HG03196 (cell line): ENCODE results near the gene GDAP1L1.

Experiments
- ATAC-seq: cut with Tn5 transposase; IDR thresholded peaks from one replicate; pipeline ENCODE4 v1.9.1; 2021; ENCODE audit not compliant: unreplicated experiment

GDAP1L1 gene

DNA sequence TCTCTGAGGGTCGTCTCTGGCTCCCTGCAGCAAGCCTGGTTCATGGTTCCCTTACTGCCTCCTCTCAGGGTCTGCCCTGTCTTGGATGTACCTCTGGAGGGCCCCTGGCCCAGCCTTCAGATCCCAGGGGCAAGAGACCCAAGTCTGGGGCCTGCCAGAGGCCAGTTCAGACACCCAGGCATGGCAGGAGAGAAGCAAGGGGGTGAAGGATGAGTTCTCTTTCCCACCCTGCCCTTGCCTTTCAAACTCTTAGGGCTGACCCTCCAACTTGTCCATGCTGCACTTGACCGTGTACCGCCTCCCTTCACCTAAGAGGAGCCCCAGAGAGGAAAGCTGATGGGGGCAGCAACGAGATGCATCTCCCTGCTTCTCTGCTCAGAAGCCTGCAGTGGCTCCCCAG is 4.2 kb downstream of the GDAP1L1 start:
- ATAC-seq = no peak

DNA sequence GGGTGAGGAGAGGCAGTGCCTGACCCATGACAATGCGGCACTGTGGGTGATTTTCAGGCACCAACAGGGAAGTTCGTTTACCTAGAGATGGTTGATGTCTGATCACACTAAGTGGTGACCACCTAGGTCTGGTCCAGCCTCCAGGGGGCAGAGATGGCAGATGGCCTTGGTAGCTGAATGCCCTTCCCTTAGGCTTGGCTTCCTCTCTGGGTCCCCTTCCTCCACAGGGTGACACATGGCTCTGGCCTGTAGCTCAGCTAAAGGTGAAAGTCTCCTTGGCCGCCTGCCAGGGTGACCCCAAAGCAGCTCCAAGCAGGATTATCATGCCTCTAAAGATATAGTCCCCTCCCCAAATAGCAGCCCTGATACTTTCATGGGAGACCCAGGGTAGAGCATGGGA is 6.4 kb downstream of the GDAP1L1 start:
- ATAC-seq = no peak

DNA sequence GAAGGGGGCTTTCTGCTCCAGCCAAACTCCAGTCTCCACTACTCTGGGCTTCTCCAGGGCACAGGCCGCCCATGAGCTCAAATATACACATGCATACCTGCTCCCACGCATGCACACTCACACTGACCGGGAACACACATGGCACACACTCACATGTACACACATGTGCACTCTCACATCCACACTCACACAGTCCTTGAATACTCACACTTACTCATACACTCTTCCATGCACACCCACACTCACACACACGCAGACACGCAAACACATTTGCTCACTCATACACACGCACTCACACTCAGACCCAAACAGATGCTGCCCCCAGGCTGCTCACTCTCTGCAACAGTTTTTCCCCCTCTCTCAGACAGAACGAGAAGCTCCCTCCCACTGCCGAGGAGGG is 7.0 kb downstream of the GDAP1L1 start:
- no peak for ATAC-seq

GRCh38 chr20:44255942-44256341 is 8.8 kb downstream of the GDAP1L1 start:
- no peak for ATAC-seq

- ATAC-seq = no peak
Observed at GRCh38 chr20:44256961-44257360, 9.9 kb downstream of the GDAP1L1 start.

DNA sequence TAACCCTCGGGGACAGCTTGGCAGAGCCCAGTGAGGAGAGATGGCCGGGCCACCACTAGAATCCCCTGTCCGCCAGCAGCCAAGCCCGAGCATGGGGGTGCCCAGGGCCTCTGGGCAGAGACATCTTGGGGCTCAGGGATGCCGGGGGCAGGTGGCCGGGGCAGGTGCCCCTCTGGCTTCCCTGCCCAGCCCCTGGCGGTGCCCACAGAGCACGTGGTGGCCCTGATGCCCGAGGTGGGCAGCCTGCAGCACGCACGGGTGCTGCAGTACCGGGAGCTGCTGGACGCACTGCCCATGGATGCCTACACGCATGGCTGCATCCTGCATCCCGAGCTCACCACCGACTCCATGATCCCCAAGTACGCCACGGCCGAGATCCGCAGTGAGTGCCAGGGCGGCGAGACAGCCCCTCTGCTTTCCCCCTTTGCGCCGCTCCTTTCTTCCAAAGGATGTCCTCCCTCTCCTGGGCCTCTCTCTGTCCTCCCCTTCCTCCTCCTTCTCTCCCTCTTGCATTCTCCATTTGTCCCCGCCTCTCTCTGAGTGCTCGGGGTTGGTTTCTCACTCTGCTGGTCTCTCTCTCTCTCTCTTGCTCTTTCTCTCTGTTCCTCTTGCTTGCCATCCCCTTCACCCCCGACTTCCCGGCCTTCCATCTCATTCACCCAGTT is 11.2 kb downstream of the GDAP1L1 start:
- no peak for ATAC-seq

GRCh38 chr20:44264287-44264686 is 17.2 kb downstream of the GDAP1L1 start:
- no peak for ATAC-seq

DNA sequence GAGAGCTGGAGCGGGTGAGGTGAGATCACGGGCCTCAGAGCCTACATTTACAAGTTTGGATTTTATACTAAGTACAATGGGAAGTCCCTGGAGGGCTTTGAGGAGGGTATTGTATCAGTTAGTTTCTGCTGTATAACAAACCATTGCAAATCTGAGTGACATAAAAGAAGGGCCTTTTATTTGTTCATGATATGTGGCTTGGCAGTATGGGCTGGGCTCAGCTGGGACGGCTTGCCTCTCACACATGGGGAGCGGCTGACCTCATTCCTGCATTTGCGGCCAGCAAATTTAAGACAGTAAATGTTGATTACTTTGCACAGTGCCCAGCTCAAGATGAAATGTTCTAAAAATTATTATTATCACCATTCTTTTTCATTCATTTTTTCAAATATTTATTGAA is 21.7 kb downstream of the GDAP1L1 start:
- ATAC-seq = no peak

- ATAC-seq = no peak
Observed at GRCh38 chr20:44271915-44272663, 25.0 kb downstream of the GDAP1L1 start.

GRCh38 chr20:44273231-44274215 is 26.4 kb downstream of the GDAP1L1 start:
- no peak for ATAC-seq

- no peak for ATAC-seq
Observed at GRCh38 chr20:44274303-44275017, 27.4 kb downstream of the GDAP1L1 start.

GRCh38 chr20:44279228-44279627 is 32.1 kb downstream of the GDAP1L1 start:
- ATAC-seq = no peak

- ATAC-seq = no peak
Observed at GRCh38 chr20:44280387-44280786, 33.3 kb downstream of the GDAP1L1 start.

DNA sequence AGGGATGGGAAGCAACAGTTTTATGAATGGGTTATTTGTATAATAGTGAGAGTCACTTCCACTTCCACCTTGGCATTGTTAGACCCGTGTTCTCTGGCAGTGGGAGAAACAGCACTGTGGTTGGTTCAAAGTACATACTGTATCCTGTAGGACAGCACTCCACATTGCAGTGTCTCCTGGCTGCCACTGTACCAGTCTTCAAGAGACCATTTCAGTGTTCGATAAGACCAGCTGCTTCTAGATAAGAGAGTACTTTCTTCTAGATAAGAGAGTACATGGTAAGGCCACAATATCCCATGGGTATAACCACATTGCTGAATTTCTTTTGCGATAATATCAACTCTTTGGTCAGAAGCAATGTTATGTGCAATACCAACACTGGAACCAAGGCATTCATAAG is 35.1 kb downstream of the GDAP1L1 start:
- no peak for ATAC-seq

DNA sequence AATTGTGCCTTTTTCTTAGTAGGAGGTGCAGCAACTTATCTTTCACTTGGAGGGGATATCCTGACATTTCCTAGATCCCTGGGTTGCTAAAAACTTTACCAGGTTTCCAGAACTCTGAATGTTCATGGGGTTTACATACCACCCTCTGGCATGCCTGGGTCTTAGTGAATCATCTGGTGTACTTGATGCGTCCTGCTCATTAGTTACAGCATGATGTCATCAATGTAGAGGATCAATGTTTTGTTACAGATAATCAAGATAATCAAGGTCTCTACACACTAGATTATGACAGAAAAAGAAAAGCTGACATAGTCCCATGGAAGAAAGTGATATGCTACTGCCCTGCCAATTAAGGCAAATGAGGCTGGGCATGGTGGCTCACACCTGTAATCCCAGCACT is 36.9 kb downstream of the GDAP1L1 start:
- ATAC-seq = no peak

DNA sequence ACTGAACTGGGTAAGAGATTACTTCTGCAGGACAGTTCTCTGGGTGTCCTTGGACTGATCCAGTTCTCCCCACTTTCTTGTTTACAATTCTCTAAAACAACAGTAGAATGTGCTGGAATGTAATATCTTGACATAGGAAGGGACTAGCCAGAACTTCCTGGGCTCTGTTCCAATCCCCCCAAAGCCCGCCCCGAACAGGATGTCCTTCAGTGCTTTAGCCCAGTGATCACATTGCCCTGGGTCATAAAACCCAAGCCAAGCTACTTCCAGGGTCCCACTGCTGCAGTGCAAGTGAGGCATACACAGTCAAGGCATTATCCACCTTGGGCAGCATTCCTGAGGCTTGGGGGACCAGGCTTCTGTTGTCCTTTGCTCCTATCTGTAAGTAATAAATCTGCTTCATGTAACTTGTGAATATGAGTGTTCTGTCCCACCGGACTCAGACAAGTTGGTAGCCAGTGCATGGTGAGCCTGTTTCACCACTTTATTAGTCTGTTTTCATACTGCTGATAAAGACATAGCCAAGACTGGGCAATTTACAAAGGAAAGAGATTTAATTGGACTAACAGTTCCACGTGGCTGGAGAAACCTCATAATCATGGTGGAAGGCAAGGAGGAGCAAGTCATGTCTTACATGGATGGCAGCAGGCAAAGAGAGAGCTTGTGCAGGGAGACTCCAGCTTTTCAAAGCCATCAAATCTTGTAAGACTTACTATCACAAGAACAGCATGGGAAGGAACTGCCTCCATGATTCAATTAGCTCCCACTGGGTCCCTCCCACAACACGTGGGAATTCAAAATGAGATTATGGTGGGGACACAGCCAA is 40.4 kb downstream of the GDAP1L1 start:
- no peak for ATAC-seq

GRCh38 chr20:44288252-44288651 is 41.1 kb downstream of the GDAP1L1 start:
- no peak for ATAC-seq

DNA sequence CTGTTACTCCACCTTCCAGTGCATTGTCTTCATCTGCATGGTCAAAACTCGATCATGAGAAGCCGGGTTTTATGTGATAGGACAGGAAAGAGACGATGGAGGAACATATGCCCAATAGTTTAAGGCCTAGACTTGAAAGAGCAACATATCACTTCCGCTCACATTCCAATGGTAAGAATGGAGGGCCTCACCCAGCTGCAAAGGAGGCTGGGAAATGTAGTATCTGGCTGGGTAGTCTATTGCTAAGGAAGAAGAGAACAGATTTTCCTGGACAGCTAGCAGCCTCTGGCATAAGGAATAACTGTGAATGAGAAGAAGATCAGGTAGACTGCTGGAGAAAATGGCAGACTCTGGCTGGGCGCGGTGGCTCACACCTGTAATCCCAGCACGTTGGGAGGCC is 44.6 kb downstream of the GDAP1L1 start:
- no peak for ATAC-seq

DNA sequence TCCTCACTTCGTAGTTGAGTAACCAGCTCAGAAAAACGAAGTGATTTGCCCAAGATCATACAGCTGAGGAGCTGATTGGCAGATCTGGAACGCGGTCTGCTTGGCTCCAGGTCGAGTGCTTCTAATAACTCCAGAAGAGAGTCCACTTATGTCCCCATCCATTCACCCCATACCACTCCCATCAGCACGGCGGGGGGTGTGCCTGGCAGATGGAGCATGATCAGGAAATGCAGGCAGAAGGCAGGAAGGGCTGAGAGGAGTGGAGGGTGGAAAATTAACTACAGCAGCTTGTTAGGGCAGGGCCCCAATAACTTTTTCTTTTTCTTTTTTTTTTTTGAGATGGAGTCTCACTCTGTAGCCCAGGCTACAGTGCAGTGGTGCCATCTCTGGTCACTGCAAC is 48.9 kb downstream of the GDAP1L1 start:
- ATAC-seq = no peak

DNA sequence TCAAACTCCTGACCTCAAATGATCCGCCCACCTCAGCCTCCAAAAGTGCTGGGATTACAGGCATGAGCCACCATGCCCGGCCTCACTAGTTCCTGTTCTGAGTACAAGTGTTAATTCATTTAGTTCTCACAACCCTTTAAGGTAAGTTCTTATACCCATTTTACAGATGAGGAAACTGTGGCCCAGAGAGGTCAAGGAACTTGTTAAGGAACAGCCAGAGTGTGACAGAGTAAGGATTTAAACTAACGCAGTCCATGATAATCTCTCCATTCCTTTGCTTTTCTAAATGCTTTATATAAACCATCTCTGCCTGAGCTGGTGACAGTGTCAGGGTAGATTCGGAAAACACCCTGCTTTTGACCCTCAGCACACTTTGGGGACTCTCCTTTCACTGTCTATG is 50.6 kb downstream of the GDAP1L1 start:
- ATAC-seq = no peak
